Keratinocyte (primary cell): Measurements from ENCODE around the gene LRBA. TPM values are rescaled to one million over a fixed set of nuclear protein-coding genes. Genes with fewer than 3 reads are reported as not detected.

Experiments used
- DNase-seq: peaks from one replicate; pipeline ENCODE4 v3.0.0-alpha.2; 2011; ENCODE audit warnings: low read depth, missing footprints, low spot score
- FAIRE-seq: peaks from 2 replicates; lab custom pipeline; 2011; peaks lifted over from hg19 to GRCh38; lab: Jason Lieb, UNC
- H2AFZ ChIP-seq: 2 replicates; pipeline ENCODE4 v1.6.0; 2012; ENCODE audit warnings: low read length, control low read depth, inconsistent platforms; ENCODE audit not compliant: control insufficient read depth
- H3K27ac ChIP-seq: 2 replicates; pipeline ENCODE4 v1.5.1; 2011; ENCODE audit warnings: low read length; ENCODE audit not compliant: control insufficient read depth, insufficient read depth
- H3K27me3 ChIP-seq: 3 replicates; pipeline ENCODE4 v1.6.0; 2011; ENCODE audit warnings: low read length; ENCODE audit not compliant: control insufficient read depth, insufficient read depth; ENCODE audit errors: extremely low read depth
- H3K36me3 ChIP-seq, 2 experiments: 2 replicates in 1 of 2; 3 replicates in 1 of 2; pipeline ENCODE4 v1.5.1; 2011; ENCODE audit warnings: low read length in 2 of 2, mild to moderate bottlenecking in 1 of 2; ENCODE audit not compliant: control insufficient read depth in 2 of 2, insufficient read depth in 2 of 2; ENCODE audit errors: extremely low read depth in 1 of 2
- H3K4me1 ChIP-seq: 3 replicates; pipeline ENCODE4 v1.5.1; 2011; ENCODE audit warnings: low read length; ENCODE audit not compliant: control insufficient read depth, insufficient read depth; ENCODE audit errors: extremely low read depth
- H3K4me2 ChIP-seq: 3 replicates; pipeline ENCODE4 v1.6.0; 2011; ENCODE audit warnings: low read depth, low read length; ENCODE audit not compliant: control insufficient read depth, insufficient read depth; ENCODE audit errors: extremely low read depth
- H3K4me3 ChIP-seq, 3 experiments: fragments of 200-600 bp in 1 of 3; sonication (generic) in 1 of 3; 2 replicates in 2 of 3; 3 replicates in 1 of 3; pipeline ENCODE4 v1.5.1; 2011 to 2016; ENCODE audit warnings: low read length in 3 of 3, mild to moderate bottlenecking in 3 of 3, control low read depth in 2 of 3, inconsistent platforms in 1 of 3, low read depth in 1 of 3, mixed read lengths in 1 of 3, mixed run types in 1 of 3, moderate library complexity in 1 of 3; ENCODE audit not compliant: control insufficient read depth in 2 of 3, insufficient read depth in 2 of 3; ENCODE audit errors: extremely low read depth in 1 of 3
- H3K79me2 ChIP-seq: 2 replicates; pipeline ENCODE4 v1.6.0; 2012; ENCODE audit warnings: low read length; ENCODE audit not compliant: control insufficient read depth, insufficient read depth
- H3K9ac ChIP-seq: 3 replicates; pipeline ENCODE4 v1.6.0; 2011; ENCODE audit warnings: low read length; ENCODE audit not compliant: control insufficient read depth, insufficient read depth; ENCODE audit errors: extremely low read depth
- H3K9me1 ChIP-seq: 3 replicates; pipeline ENCODE4 v1.6.0; 2011; ENCODE audit warnings: low read length; ENCODE audit not compliant: control insufficient read depth, insufficient read depth; ENCODE audit errors: extremely low read depth
- H3K9me3 ChIP-seq: 2 replicates; pipeline ENCODE4 v1.5.1; 2012; ENCODE audit warnings: low read depth, low read length; ENCODE audit not compliant: control insufficient read depth
- H4K20me1 ChIP-seq: 3 replicates; pipeline ENCODE4 v1.6.0; 2011; ENCODE audit warnings: low read length; ENCODE audit not compliant: control insufficient read depth, insufficient read depth; ENCODE audit errors: extremely low read depth
- CTCF ChIP-seq, 3 experiments: IDR thresholded peaks in 1 of 3; conservative IDR thresholded peaks in 1 of 3; optimal IDR thresholded peaks in 1 of 3; 2 replicates in 2 of 3; 3 replicates in 1 of 3; pipeline versions ENCODE3 to v1.5.1; 2011; ENCODE audit warnings: low read length in 3 of 3, mild to moderate bottlenecking in 3 of 3, moderate library complexity in 2 of 3, control low read depth in 1 of 3, inconsistent platforms in 1 of 3; ENCODE audit not compliant: insufficient read depth in 2 of 3; ENCODE audit errors: extremely low read depth in 1 of 3
- EZH2 ChIP-seq: IDR thresholded peaks from one replicate; pipeline ENCODE4 v1.6.1; 2012; ENCODE audit warnings: inconsistent platforms, mild to moderate bottlenecking, low read length, moderate library complexity
- dilution Hi-C: fragments of 300-500 bp; cut with MboI; formaldehyde crosslinking; loops from one replicate; pipeline ENCODE4 v1.7.0; 2020; ENCODE audit warnings: low sequenced_read_pairs; ENCODE audit not compliant: extremely low pct_ligation_motif_present
- polyA plus RNA-seq, 5 experiments: library from polyadenylated mRNA; depleted of rRNA in 3 of 5; stranded (reverse) in 3 of 5; stranded (forward) in 1 of 5; unstranded in 1 of 5; fragments of >200 nt; gene quantifications; 1 replicate in 1 of 5; 2 replicates in 3 of 5; 3 replicates in 1 of 5; pipeline versions ENCODE4 v1.2.1 to v1.2.3, GENCODE V29; 2011 to 2012; ENCODE audit warnings: missing spikeins in 2 of 5, low read depth in 1 of 5, low replicate concordance in 1 of 5

LRBA gene
- polyA plus RNA-seq, 1 donor (not counting 4 experiments of a cell fraction or from before 2014, with no cell fraction given) = 35.6 TPM

DNA sequence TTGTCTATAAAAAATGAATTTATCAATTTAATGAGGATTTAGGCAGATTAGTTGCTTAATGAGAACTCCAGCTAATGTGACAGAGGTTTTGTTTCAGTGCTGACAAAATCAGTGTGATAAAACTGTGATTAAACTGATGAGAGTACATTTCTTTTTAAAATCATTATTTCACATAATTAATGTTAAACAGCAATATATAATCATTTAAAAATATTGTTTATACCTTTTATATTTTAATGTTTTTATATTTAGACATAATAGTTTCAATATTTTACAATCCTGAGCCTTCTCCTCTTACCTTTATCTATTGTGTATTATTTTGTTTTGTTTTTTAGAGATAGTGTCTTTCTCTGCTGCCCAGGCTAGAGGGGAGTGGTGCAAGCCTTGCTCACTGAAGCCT, 480.3 kb downstream of the LRBA start:
- Histone ChIP-seq H3K4me2 (no peak overlapping the region), H4K20me1 (no peaks in the 10 kb centered on the region), H3K9ac (no peak overlapping the region), H2AFZ (no peak overlapping the region), H3K27ac (no peak overlapping the region), H3K27me3 (no peaks in the 10 kb centered on the region), H3K79me2 (no peaks in the 10 kb centered on the region), H3K9me3 (no peaks in the 10 kb centered on the region), H3K36me3 (no peaks in the 10 kb centered on the region), H3K4me3 (no peak overlapping the region), H3K4me1 (no peaks in the 10 kb centered on the region), H3K9me1 (no peaks in the 10 kb centered on the region)
- DNase-seq (no peak), FAIRE-seq (no peak)
- dilution Hi-C loops = no loop called here
- TF ChIP-seq EZH2 (no peak), CTCF (optimal IDR thresholded peaks at IDR 0.05 in 1 of 3, IDR thresholded peaks at IDR 0.05 in 1 of 3, conservative IDR thresholded peaks at IDR 0.05 in 1 of 3; ENCODE audit: extremely low read depth in 1 of 3, insufficient read depth in 2 of 3, low read length in 3 of 3) (no peak)

DNA sequence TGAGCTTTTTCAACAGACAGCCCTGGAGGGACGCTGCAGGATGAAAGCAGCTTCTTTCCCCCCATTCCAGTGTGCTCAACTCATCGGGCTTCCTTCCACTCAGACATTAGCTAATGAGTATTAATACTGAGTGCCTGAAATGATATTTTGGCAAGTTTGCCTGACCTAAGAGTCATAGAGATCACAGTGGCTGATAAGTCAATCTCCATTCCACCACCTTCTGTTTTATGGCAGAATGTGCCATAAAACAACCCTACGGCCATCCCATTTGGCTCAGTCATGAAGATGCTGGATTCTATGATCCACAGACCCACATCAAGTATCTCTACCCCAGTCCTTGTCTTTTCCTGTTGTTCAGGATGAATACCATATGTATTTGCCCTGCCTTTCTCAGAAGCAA, 481.4 kb downstream of the LRBA start:
- no peak for TF ChIP-seq CTCF (optimal IDR thresholded peaks at IDR 0.05 in 1 of 3, IDR thresholded peaks at IDR 0.05 in 1 of 3, conservative IDR thresholded peaks at IDR 0.05 in 1 of 3; ENCODE audit: extremely low read depth in 1 of 3, insufficient read depth in 2 of 3, low read length in 3 of 3)
- Histone ChIP-seq H3K4me2 (no peak overlapping the region), H3K27me3 (no peaks in the 10 kb centered on the region), H3K79me2 (no peaks in the 10 kb centered on the region), H4K20me1 (no peaks in the 10 kb centered on the region), H3K4me3 (no peak overlapping the region), H3K9me1 (no peaks in the 10 kb centered on the region), H3K9ac (no peak overlapping the region), H2AFZ (no peak overlapping the region), H3K9me3 (no peaks in the 10 kb centered on the region), H3K27ac (no peak overlapping the region), H3K4me1 (no peaks in the 10 kb centered on the region), H3K36me3 (no peaks in the 10 kb centered on the region)
- no peak for DNase-seq
- no peak for FAIRE-seq
- dilution Hi-C loops = no loop called here
